Thoracic aorta (tissue), 2 donors: ENCODE measurements around the gene AGL. TPM values are rescaled to one million over a fixed set of nuclear protein-coding genes. Genes with fewer than 3 reads are reported as not detected.

Experiments
- ATAC-seq: fragments of 150-250 bp; one replicate; pipeline ENCODE4 v1.8.0; 2017; ENCODE audit warnings: low read depth; ENCODE audit not compliant: insufficient number of reproducible peaks, low FRiP score
- DNase-seq: peaks from one replicate; pipeline ENCODE4 v3.0.0-alpha.2; 2020; ENCODE audit warnings: low spot score
- H3K27ac ChIP-seq, 2 donors: fragments of 200-600 bp; sonication (generic); 1 replicate in 1 of 2; 2 replicates in 1 of 2; pipeline ENCODE4 v1.5.1; 2016; ENCODE audit warnings: mild to moderate bottlenecking in 2 of 2, moderate library complexity in 2 of 2
- H3K27me3 ChIP-seq: fragments of 200-600 bp; sonication (generic); replicated peaks from 2 replicates; pipeline ENCODE4 v1.6.0; 2016; ENCODE audit warnings: mild to moderate bottlenecking; ENCODE audit not compliant: insufficient read depth
- H3K36me3 ChIP-seq: fragments of 200-600 bp; sonication (generic); one replicate; pipeline ENCODE4 v1.5.1; 2016
- H3K4me1 ChIP-seq, 2 donors: fragments of 200-600 bp; sonication (generic); 1 replicate in 1 of 2; 2 replicates in 1 of 2; pipeline versions ENCODE4 v1.5.1 to v1.6.0; 2016; ENCODE audit warnings: low read depth in 2 of 2, mild to moderate bottlenecking in 1 of 2; ENCODE audit not compliant: control insufficient read depth in 1 of 2
- H3K4me3 ChIP-seq: fragments of 200-600 bp; sonication (generic); 2 replicates; pipeline ENCODE4 v1.5.1; 2016; ENCODE audit warnings: mild to moderate bottlenecking
- H3K9me3 ChIP-seq: fragments of 200-600 bp; sonication (generic); 2 replicates; pipeline ENCODE4 v1.5.1; 2016
- CTCF ChIP-seq: fragments of 200-600 bp; sonication (generic); IDR thresholded peaks from one replicate; pipeline ENCODE4 v1.5.1; 2019; ENCODE audit warnings: antibody characterized with exemption
- total RNA-seq, 2 donors: library from RNA; depleted of rRNA; stranded (reverse); fragments of >200 nt; gene quantifications; one replicate each; pipeline versions ENCODE4 v1.1.0 to v1.2.3, GENCODE V29; 2016

Gene AGL
- total RNA-seq, 2 donors from 2014 or later, result 21.3 to 36.2 TPM

GRCh38 chr1:99963041-99963795, 113.1 kb downstream of the AGL start:
- DNase-seq, result no peak
- Histone ChIP-seq H3K4me3 (no peak overlapping the region), H3K9me3 (no peaks in the 10 kb centered on the region), H3K4me1 (no peaks in the 10 kb centered on the region), H3K27ac (no peak overlapping the region), H3K27me3 (no peaks in the 10 kb centered on the region), H3K36me3 (no peaks in the 10 kb centered on the region)
- TF ChIP-seq CTCF, result no peak
- no peak for ATAC-seq

GRCh38 chr1:99964806-99965205, 114.6 kb downstream of the AGL start:
- DNase-seq (no peak), ATAC-seq (no peak)
- H3K27me3 ChIP-seq, result no peaks in the 10 kb centered on the region
- H3K4me1 ChIP-seq, result peaks cover 0 to 10% of the 10 kb centered on the region in 2 donors
- no peaks in the 10 kb centered on the region for H3K36me3 ChIP-seq
- no peak overlapping the region for H3K27ac ChIP-seq
- H3K4me3 ChIP-seq, result no peak overlapping the region
- H3K9me3 ChIP-seq, result no peaks in the 10 kb centered on the region
- TF ChIP-seq CTCF, result no peak

GRCh38 chr1:99965646-99966375, 115.7 kb downstream of the AGL start:
- no peak overlapping the region for H3K27ac ChIP-seq
- no peak for ATAC-seq
- TF ChIP-seq CTCF, result no peak
- no peaks in the 10 kb centered on the region for H3K36me3 ChIP-seq
- no peak for DNase-seq
- H3K9me3 ChIP-seq, result no peaks in the 10 kb centered on the region
- H3K4me3 ChIP-seq, result no peak overlapping the region
- H3K4me1 ChIP-seq, result peaks cover 2 to 13% of the 10 kb centered on the region in 2 donors
- H3K27me3 ChIP-seq, result no peaks in the 10 kb centered on the region

GRCh38 chr1:99968214-99968613, 118.1 kb downstream of the AGL start:
- peaks cover 10 to 18% of the 10 kb centered on the region in 2 donors for H3K4me1 ChIP-seq
- H3K27ac ChIP-seq, result no peak overlapping the region
- H3K4me3 ChIP-seq, result no peak overlapping the region
- H3K27me3 ChIP-seq, result no peaks in the 10 kb centered on the region
- no peak for TF ChIP-seq CTCF
- DNase-seq (no peak), ATAC-seq (no peak)
- H3K36me3 ChIP-seq, result no peaks in the 10 kb centered on the region
- H3K9me3 ChIP-seq, result no peaks in the 10 kb centered on the region

GRCh38 chr1:99969260-99969728, 119.1 kb downstream of the AGL start:
- DNase-seq, result no peak
- Histone ChIP-seq H3K27ac (peak overlapping the region; percentile 33 to 41), H3K4me1 (peaks cover 10 to 18% of the 10 kb centered on the region in 2 donors), H3K36me3 (no peaks in the 10 kb centered on the region), H3K9me3 (no peaks in the 10 kb centered on the region), H3K27me3 (no peaks in the 10 kb centered on the region), H3K4me3 (peak overlapping the region; percentile 95)
- no peak for TF ChIP-seq CTCF
- ATAC-seq, result peak; percentile 2
